Measurements from ENCODE around the gene TSPAN3. TPM values are rescaled to one million over a fixed set of nuclear protein-coding genes. Genes with fewer than 3 reads are reported as not detected.

TSPAN3 gene
- total RNA-seq, 1 donor from 2014 or later: 223 TPM

DNA sequence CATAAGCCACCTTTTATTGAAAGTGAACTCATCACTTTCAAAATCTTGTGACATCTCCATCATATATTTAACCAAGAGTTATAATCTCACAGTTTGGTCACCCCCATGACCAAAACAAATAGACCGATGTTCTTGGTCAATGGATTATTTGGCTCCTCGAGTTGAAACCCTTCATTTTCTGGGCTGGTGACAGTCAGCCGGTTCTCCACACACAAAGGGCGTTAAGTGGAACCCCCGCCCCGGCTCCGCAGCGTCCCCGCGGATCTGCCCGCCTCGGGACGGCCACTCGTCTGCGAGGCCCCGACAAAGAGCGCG lies 772 bp downstream of the TSPAN3 start:
- Mint-ChIP-seq H3K27ac (ENCODE audit: unreplicated experiment) (peak overlapping the region; percentile 37), H3K4me3 (ENCODE audit: unreplicated experiment) (peak overlapping the region; percentile 92), H3K4me1 (ENCODE audit: low read depth, unreplicated experiment) (peaks cover 12% of the 10 kb centered on the region), H3K36me3 (ENCODE audit: low read depth, unreplicated experiment) (no peaks in the 10 kb centered on the region), H3K27me3 (ENCODE audit: low read depth, unreplicated experiment) (peaks cover 3% of the 10 kb centered on the region), H3K9me3 (ENCODE audit: unreplicated experiment) (no peaks in the 10 kb centered on the region)
- no peaks in the 10 kb centered on the region for H3K9me3 ChIP-seq (ENCODE audit: insufficient read depth, low read depth, low read length)
- DNase-seq (ENCODE audit: low read depth): no peak
- FAIRE-seq: no peak
- peak overlapping the region; percentile 99 for H3K4me2 ChIP-seq (ENCODE audit: low read length)
- no peaks in the 10 kb centered on the region for H3K36me3 ChIP-seq (ENCODE audit: insufficient read depth, low read length)
- H3K9ac ChIP-seq (ENCODE audit: low read length): peak overlapping the region; percentile 90
- TF ChIP-seq, protein P1, sequence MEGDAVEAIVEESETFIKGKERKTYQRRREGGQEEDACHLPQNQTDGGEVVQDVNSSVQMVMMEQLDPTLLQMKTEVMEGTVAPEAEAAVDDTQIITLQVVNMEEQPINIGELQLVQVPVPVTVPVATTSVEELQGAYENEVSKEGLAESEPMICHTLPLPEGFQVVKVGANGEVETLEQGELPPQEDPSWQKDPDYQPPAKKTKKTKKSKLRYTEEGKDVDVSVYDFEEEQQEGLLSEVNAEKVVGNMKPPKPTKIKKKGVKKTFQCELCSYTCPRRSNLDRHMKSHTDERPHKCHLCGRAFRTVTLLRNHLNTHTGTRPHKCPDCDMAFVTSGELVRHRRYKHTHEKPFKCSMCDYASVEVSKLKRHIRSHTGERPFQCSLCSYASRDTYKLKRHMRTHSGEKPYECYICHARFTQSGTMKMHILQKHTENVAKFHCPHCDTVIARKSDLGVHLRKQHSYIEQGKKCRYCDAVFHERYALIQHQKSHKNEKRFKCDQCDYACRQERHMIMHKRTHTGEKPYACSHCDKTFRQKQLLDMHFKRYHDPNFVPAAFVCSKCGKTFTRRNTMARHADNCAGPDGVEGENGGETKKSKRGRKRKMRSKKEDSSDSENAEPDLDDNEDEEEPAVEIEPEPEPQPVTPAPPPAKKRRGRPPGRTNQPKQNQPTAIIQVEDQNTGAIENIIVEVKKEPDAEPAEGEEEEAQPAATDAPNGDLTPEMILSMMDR (IDR thresholded peaks at IDR 0.05; ENCODE audit: insufficient read depth, low read depth, low read length): no peak
- TF ChIP-seq EZH2 (IDR thresholded peaks at IDR 0.05; ENCODE audit: insufficient read depth, low read length): no peak
- H3K4me1 ChIP-seq (ENCODE audit: insufficient read depth, low read length): peaks cover 16% of the 10 kb centered on the region
- H2AFZ ChIP-seq (ENCODE audit: low read depth, low read length): peak overlapping the region; percentile 69
- H3K4me3 ChIP-seq (ENCODE audit: insufficient read depth, low read depth, low read length): peak overlapping the region; percentile 82
- H3K27me3 ChIP-seq (ENCODE audit: insufficient read depth, low read length): peaks cover 10% of the 10 kb centered on the region
- peaks cover 44% of the 10 kb centered on the region for H4K20me1 ChIP-seq (ENCODE audit: insufficient read depth, low read length)
- peaks cover 51% of the 10 kb centered on the region for H3K79me2 ChIP-seq (ENCODE audit: insufficient read depth, low read length)
- peak overlapping the region; percentile 77 for H3K27ac ChIP-seq (ENCODE audit: low read depth, low read length)

DNA sequence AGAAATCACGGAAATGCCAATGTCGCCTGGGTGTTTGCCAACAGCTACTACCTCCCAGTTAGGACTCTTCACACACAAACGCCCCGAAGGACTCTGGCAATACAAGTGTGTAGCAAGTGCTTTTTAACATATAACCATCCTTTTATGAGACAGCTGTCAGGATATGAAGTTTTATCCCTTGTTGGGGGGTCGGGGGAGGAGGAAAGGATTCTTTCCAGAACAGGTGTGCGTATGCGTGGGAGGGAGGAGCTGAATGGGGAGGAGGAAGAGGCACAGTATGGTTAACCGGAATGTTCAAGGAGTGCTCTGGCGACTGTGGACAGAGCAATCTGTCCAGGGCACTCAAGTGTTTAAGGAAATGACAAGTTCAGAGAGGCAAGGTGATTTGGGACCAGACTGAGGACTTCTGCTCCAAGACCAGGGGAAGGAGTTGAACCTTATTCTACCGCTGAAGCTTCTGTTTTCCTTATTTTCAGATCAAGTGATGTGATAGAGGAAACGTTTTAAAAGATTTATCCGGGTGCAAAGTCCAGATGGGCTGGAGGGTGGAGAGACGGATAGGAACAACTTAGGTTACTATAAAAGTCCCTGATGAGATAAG lies 1.3 kb downstream of the TSPAN3 start:
- Mint-ChIP-seq H3K27ac (ENCODE audit: unreplicated experiment) (peak overlapping the region; percentile 29), H3K9me3 (ENCODE audit: unreplicated experiment) (no peaks in the 10 kb centered on the region), H3K36me3 (ENCODE audit: low read depth, unreplicated experiment) (no peaks in the 10 kb centered on the region), H3K4me3 (ENCODE audit: unreplicated experiment) (peak overlapping the region; percentile 92), H3K27me3 (ENCODE audit: low read depth, unreplicated experiment) (peaks cover 3% of the 10 kb centered on the region), H3K4me1 (ENCODE audit: low read depth, unreplicated experiment) (peaks cover 15% of the 10 kb centered on the region)
- Histone ChIP-seq H3K4me1 (ENCODE audit: insufficient read depth, low read length) (peaks cover 21% of the 10 kb centered on the region), H3K4me3 (ENCODE audit: insufficient read depth, low read depth, low read length) (peak overlapping the region; percentile 82), H2AFZ (ENCODE audit: low read depth, low read length) (no peak overlapping the region), H3K27me3 (ENCODE audit: insufficient read depth, low read length) (peaks cover 9% of the 10 kb centered on the region), H3K79me2 (ENCODE audit: insufficient read depth, low read length) (peaks cover 55% of the 10 kb centered on the region), H3K27ac (ENCODE audit: low read depth, low read length) (no peak overlapping the region), H4K20me1 (ENCODE audit: insufficient read depth, low read length) (peaks cover 49% of the 10 kb centered on the region), H3K36me3 (ENCODE audit: insufficient read depth, low read length) (no peaks in the 10 kb centered on the region), H3K9ac (ENCODE audit: low read length) (peak overlapping the region; percentile 90), H3K9me3 (ENCODE audit: insufficient read depth, low read depth, low read length) (no peaks in the 10 kb centered on the region), H3K4me2 (ENCODE audit: low read length) (peak overlapping the region; percentile 99)
- DNase-seq (ENCODE audit: low read depth): no peak
- FAIRE-seq: no peak
- TF ChIP-seq, protein P1 (IDR thresholded peaks at IDR 0.05; ENCODE audit: insufficient read depth, low read depth, low read length): no peak
- TF ChIP-seq EZH2 (IDR thresholded peaks at IDR 0.05; ENCODE audit: insufficient read depth, low read length): no peak

DNA sequence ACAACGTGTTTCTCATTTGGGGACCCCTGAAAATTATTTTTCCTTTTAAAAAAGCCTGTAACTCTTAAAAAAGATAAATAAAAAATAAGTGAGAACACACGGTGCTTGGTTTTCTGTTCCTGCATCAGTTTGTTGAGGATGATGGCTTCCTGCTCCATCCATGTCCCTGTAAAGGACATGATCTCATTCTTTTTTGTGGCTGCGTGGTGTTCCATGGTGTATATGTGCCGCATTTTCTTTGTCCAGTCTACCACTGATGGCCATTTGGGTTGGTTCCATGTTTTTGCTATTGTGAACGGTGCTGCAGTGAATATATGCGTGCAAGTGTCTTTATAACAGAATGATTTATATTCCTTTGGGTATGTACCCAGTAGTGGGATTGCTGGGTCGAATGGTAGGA lies 2.3 kb downstream of the TSPAN3 start:
- Mint-ChIP-seq H3K9me3 (ENCODE audit: unreplicated experiment) (no peaks in the 10 kb centered on the region), H3K27me3 (ENCODE audit: low read depth, unreplicated experiment) (peaks cover 3% of the 10 kb centered on the region), H3K4me1 (ENCODE audit: low read depth, unreplicated experiment) (peaks cover 23% of the 10 kb centered on the region), H3K36me3 (ENCODE audit: low read depth, unreplicated experiment) (no peaks in the 10 kb centered on the region), H3K27ac (ENCODE audit: unreplicated experiment) (no peak overlapping the region), H3K4me3 (ENCODE audit: unreplicated experiment) (no peak overlapping the region)
- peaks cover 58% of the 10 kb centered on the region for H4K20me1 ChIP-seq (ENCODE audit: insufficient read depth, low read length)
- DNase-seq (ENCODE audit: low read depth): no peak
- no peak overlapping the region for H3K27ac ChIP-seq (ENCODE audit: low read depth, low read length)
- H3K79me2 ChIP-seq (ENCODE audit: insufficient read depth, low read length): peaks cover 62% of the 10 kb centered on the region
- no peak overlapping the region for H3K4me2 ChIP-seq (ENCODE audit: low read length)
- H3K9me3 ChIP-seq (ENCODE audit: insufficient read depth, low read depth, low read length): no peaks in the 10 kb centered on the region
- H2AFZ ChIP-seq (ENCODE audit: low read depth, low read length): no peak overlapping the region
- no peaks in the 10 kb centered on the region for H3K36me3 ChIP-seq (ENCODE audit: insufficient read depth, low read length)
- H3K4me1 ChIP-seq (ENCODE audit: insufficient read depth, low read length): peaks cover 25% of the 10 kb centered on the region
- H3K27me3 ChIP-seq (ENCODE audit: insufficient read depth, low read length): no peaks in the 10 kb centered on the region
- H3K4me3 ChIP-seq (ENCODE audit: insufficient read depth, low read depth, low read length): no peak overlapping the region
- H3K9ac ChIP-seq (ENCODE audit: low read length): no peak overlapping the region
- TF ChIP-seq EZH2 (IDR thresholded peaks at IDR 0.05; ENCODE audit: insufficient read depth, low read length): no peak
- TF ChIP-seq, protein P1 (IDR thresholded peaks at IDR 0.05; ENCODE audit: insufficient read depth, low read depth, low read length): no peak
- FAIRE-seq: no peak

Data from astrocyte (in vitro differentiated cells and primary cell).